Ovary (tissue), 3 donors: ENCODE results near the gene UXS1.

Experiments used
- POLR2A ChIP-seq: fragments of 450-650 bp; IDR thresholded peaks from one replicate; pipeline ENCODE4 v1.6.1; 2017; ENCODE audit warnings: antibody characterized with exemption, mild to moderate bottlenecking, moderate library complexity
- TF ChIP-seq, protein P1 (sequence below), 3 donors: fragments of 450-650 bp in 2 of 3; fragments of 200-600 bp in 1 of 3; IDR thresholded peaks; one replicate each; pipeline versions ENCODE4 v1.5.1 to v1.8.0; 2016 to 2022; ENCODE audit warnings: antibody characterized with exemption in 3 of 3, mild to moderate bottlenecking in 1 of 3
- donor health status: DM: no; HTN: no; CAD: no.

DNA sequence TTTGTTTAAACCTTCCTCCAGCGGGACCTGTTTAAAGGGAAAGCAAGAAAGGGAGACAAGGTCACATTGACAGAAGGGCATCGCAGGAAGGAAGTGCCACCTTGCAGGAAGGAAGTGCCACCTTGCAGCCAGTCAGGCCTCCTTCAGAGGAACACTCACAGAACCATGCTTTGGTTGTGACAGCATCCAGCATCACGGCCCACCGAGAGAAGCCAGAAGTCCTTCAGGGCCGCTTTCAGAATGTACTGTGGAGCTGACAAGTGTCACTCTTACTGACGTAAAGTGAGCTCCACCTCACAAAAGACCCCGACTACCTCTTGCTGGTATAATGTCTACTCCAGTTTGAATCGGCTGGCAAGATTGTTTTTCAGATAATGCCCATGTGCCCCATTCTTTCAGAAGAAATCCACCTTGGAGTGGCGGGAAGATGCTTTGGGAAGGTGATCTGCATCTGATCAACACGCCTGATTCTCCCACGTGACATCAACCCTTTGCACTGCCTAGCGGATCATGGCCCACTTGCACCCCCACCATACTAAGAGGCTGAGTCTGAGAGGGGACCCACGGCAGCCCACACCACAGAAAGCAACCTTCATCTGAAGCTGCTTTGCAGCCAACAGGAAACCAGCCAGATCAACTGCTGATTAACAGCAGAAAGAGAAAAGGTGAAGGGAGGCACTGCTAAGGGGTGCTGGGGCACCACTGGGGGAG is 99.8 kb downstream of the UXS1 start:
- TF ChIP-seq, protein P1, sequence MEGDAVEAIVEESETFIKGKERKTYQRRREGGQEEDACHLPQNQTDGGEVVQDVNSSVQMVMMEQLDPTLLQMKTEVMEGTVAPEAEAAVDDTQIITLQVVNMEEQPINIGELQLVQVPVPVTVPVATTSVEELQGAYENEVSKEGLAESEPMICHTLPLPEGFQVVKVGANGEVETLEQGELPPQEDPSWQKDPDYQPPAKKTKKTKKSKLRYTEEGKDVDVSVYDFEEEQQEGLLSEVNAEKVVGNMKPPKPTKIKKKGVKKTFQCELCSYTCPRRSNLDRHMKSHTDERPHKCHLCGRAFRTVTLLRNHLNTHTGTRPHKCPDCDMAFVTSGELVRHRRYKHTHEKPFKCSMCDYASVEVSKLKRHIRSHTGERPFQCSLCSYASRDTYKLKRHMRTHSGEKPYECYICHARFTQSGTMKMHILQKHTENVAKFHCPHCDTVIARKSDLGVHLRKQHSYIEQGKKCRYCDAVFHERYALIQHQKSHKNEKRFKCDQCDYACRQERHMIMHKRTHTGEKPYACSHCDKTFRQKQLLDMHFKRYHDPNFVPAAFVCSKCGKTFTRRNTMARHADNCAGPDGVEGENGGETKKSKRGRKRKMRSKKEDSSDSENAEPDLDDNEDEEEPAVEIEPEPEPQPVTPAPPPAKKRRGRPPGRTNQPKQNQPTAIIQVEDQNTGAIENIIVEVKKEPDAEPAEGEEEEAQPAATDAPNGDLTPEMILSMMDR (IDR thresholded peaks at IDR 0.05) = no peak
- no peak for TF ChIP-seq POLR2A
